ENCODE data around the gene ACOT6. TPM values are rescaled to one million over a fixed set of nuclear protein-coding genes. Genes with fewer than 3 reads are reported as not detected.
"Not testable (repeated sequence)": the region's sequence is repeated elsewhere in the genome, so short reads cannot be mapped to it uniquely, and the experiment has no call there.

ACOT6 gene
- total and polyA plus RNA-seq, 4 donors: not detected

GRCh38 chr14:73570913-73571312 is 41.4 kb upstream of the ACOT6 start:
- ATAC-seq (ENCODE audit: low FRiP score) (peak; percentile 82), DNase-seq (peak; percentile 70 to 86)
- H3K27ac ChIP-seq (ENCODE audit: low read depth in 1 of 2, low read length in 2 of 2); H3K36me3 ChIP-seq (ENCODE audit: control insufficient read depth in 1 of 2, insufficient read depth in 2 of 2, low read length in 1 of 2); H3K4me3 ChIP-seq (ENCODE audit: low read length in 2 of 2); H3K27me3 ChIP-seq (ENCODE audit: control insufficient read depth in 1 of 2, insufficient read depth in 2 of 2, low read length in 1 of 2); intact Hi-C loops (cut with DNase I); H3K9me3 ChIP-seq (ENCODE audit: control insufficient read depth, low read length); H3K4me1 ChIP-seq (ENCODE audit: control insufficient read depth in 1 of 2, insufficient read depth in 2 of 2, low read length in 2 of 2): not testable (repeated sequence)
- WGBS, 2 donors: 34 to 38% methylated on average over 8 of the region's 8 CpGs

DNA sequence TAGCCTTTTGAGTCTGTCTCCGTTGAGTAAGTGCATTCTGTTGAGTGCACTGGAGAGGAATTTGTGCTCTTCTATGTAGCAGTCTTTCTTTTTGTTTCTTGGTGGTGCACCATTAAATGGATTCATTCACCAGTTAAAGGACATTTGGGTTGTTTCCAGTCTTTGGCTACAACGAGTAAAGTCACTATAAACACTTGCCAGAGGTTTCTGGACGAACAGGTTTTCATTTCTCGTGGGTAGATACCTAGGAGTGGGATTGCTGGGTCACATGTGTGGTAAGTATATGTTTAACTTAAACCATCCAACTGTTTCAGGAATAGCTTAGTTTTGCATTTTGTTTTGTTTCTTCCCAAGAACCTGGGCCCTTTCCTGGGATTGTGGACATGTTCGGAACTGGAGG is 39.3 kb upstream of the ACOT6 start:
- WGBS, 2 donors: 69 to 71% methylated on average over 5 of the region's 5 CpGs
- intact Hi-C loops (cut with DNase I); ATAC-seq (ENCODE audit: low FRiP score): not testable (repeated sequence)

DNA sequence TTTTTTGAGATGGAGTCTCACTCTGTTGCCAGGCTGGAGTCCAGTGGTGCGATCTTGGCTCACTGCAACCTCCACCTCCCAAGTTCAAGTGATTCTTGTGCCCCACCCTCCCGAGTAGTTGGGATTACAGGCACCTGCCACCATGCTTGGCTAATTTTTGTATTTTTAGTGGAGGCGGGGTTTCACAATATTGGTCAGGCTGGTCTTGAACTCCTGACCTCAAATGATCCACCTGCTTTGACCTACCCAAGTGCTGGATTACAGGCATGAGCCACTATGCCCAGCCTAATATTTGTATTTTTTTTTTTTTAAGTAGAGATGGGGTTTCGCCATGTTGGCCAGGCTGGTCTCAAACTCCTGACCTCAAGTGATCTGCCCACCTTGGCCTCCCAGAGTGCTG is 38.6 kb upstream of the ACOT6 start:
- intact Hi-C loops (cut with DNase I): not testable (repeated sequence)
- 95 to 96% methylated on average over 4 of the region's 4 CpGs for WGBS, 2 donors

More for the DNA sequence above, 39.3 kb upstream of the ACOT6 start:
- not testable (repeated sequence) for H3K36me3 ChIP-seq (ENCODE audit: control insufficient read depth in 1 of 2, insufficient read depth in 2 of 2, low read length in 1 of 2); H3K4me1 ChIP-seq (ENCODE audit: control insufficient read depth in 1 of 2, insufficient read depth in 2 of 2, low read length in 2 of 2); H3K9me3 ChIP-seq (ENCODE audit: control insufficient read depth, low read length); H3K27ac ChIP-seq (ENCODE audit: low read depth in 1 of 2, low read length in 2 of 2); H3K4me3 ChIP-seq (ENCODE audit: low read length in 2 of 2); H3K27me3 ChIP-seq (ENCODE audit: control insufficient read depth in 1 of 2, insufficient read depth in 2 of 2, low read length in 1 of 2); DNase-seq

DNA sequence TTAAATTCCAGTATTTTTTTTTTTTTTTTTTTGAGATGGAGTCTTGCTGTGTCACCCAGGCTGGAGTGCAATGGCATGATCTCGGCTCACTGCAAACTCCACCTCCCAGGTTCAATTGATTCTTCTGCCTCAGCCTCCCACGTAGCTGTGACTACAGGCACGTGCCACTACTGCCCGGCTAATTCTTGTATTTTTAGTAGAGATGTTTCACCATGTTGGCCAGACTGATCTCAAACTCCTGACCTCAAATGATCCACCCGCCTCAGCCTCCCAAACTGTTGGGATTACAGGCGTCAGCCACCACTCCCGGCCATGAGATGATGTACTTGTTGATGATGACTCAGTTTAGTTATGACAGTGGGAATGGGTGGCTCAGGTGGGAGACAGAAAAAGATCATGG is 38.1 kb upstream of the ACOT6 start:
- H3K9me3 ChIP-seq (ENCODE audit: control insufficient read depth, low read length); intact Hi-C loops (cut with DNase I): not testable (repeated sequence)
- WGBS, 2 donors: 96% methylated on average over 7 of the region's 7 CpGs

More for the DNA sequence above, 38.6 kb upstream of the ACOT6 start:
- not testable (repeated sequence) for H3K36me3 ChIP-seq (ENCODE audit: control insufficient read depth in 1 of 2, insufficient read depth in 2 of 2, low read length in 1 of 2); H3K27me3 ChIP-seq (ENCODE audit: control insufficient read depth in 1 of 2, insufficient read depth in 2 of 2, low read length in 1 of 2); H3K27ac ChIP-seq (ENCODE audit: low read depth in 1 of 2, low read length in 2 of 2); H3K4me3 ChIP-seq (ENCODE audit: low read length in 2 of 2); DNase-seq; ATAC-seq (ENCODE audit: low FRiP score); H3K9me3 ChIP-seq (ENCODE audit: control insufficient read depth, low read length); H3K4me1 ChIP-seq (ENCODE audit: control insufficient read depth in 1 of 2, insufficient read depth in 2 of 2, low read length in 2 of 2)

GRCh38 chr14:73576391-73576790 is 35.9 kb upstream of the ACOT6 start:
- Histone ChIP-seq H3K4me1 (ENCODE audit: control insufficient read depth in 1 of 2, insufficient read depth in 2 of 2, low read length in 2 of 2) (no peaks in the 10 kb centered on the region), H3K27ac (ENCODE audit: low read depth in 1 of 2, low read length in 2 of 2) (no peak overlapping the region), H3K4me3 (ENCODE audit: low read length in 2 of 2) (no peak overlapping the region), H3K27me3 (ENCODE audit: control insufficient read depth in 1 of 2, insufficient read depth in 2 of 2, low read length in 1 of 2) (no peaks in the 10 kb centered on the region), H3K9me3 (ENCODE audit: control insufficient read depth, low read length) (no peaks in the 10 kb centered on the region), H3K36me3 (ENCODE audit: control insufficient read depth in 1 of 2, insufficient read depth in 2 of 2, low read length in 1 of 2) (no peaks in the 10 kb centered on the region)
- DNase-seq (no peak), ATAC-seq (ENCODE audit: low FRiP score) (no peak)
- 76 to 80% methylated on average over 3 of the region's 3 CpGs for WGBS, 2 donors
- intact Hi-C loops (cut with DNase I): no loop called here

More for the DNA sequence above, 38.1 kb upstream of the ACOT6 start:
- not testable (repeated sequence) for DNase-seq; ATAC-seq (ENCODE audit: low FRiP score); H3K36me3 ChIP-seq (ENCODE audit: control insufficient read depth in 1 of 2, insufficient read depth in 2 of 2, low read length in 1 of 2); H3K4me3 ChIP-seq (ENCODE audit: low read length in 2 of 2); H3K27me3 ChIP-seq (ENCODE audit: control insufficient read depth in 1 of 2, insufficient read depth in 2 of 2, low read length in 1 of 2); H3K4me1 ChIP-seq (ENCODE audit: control insufficient read depth in 1 of 2, insufficient read depth in 2 of 2, low read length in 2 of 2); H3K27ac ChIP-seq (ENCODE audit: low read depth in 1 of 2, low read length in 2 of 2)

DNA sequence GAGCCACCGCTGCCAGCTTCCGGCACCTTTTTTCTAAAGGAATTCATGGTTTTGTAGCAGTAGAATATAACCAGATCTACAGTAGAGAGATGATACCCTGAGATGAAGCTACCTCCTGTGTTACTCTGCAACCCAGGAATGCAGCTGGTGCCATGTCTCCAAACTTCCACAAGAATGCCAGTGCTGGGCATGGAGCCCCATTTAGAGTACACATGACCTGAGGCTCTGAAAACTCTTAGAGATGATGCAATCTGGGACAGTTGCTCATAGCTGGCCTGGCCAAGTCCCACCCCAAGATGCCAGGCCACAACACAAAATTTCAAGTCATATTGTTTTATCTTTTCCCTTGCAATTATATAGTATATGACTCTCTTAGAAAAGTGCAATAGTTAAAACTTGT is 35.1 kb upstream of the ACOT6 start:
- H3K4me1 ChIP-seq (ENCODE audit: control insufficient read depth in 1 of 2, insufficient read depth in 2 of 2, low read length in 2 of 2); H3K36me3 ChIP-seq (ENCODE audit: control insufficient read depth in 1 of 2, insufficient read depth in 2 of 2, low read length in 1 of 2); H3K9me3 ChIP-seq (ENCODE audit: control insufficient read depth, low read length); H3K4me3 ChIP-seq (ENCODE audit: low read length in 2 of 2); DNase-seq; H3K27ac ChIP-seq (ENCODE audit: low read depth in 1 of 2, low read length in 2 of 2); intact Hi-C loops (cut with DNase I); H3K27me3 ChIP-seq (ENCODE audit: control insufficient read depth in 1 of 2, insufficient read depth in 2 of 2, low read length in 1 of 2); ATAC-seq (ENCODE audit: low FRiP score): not testable (repeated sequence)
- 98 to 100% methylated on average over 2 of the region's 2 CpGs for WGBS, 2 donors

- ATAC-seq (ENCODE audit: low FRiP score); H3K4me1 ChIP-seq (ENCODE audit: control insufficient read depth in 1 of 2, insufficient read depth in 2 of 2, low read length in 2 of 2); DNase-seq; H3K27ac ChIP-seq (ENCODE audit: low read depth in 1 of 2, low read length in 2 of 2); H3K9me3 ChIP-seq (ENCODE audit: control insufficient read depth, low read length); H3K27me3 ChIP-seq (ENCODE audit: control insufficient read depth in 1 of 2, insufficient read depth in 2 of 2, low read length in 1 of 2); H3K4me3 ChIP-seq (ENCODE audit: low read length in 2 of 2); H3K36me3 ChIP-seq (ENCODE audit: control insufficient read depth in 1 of 2, insufficient read depth in 2 of 2, low read length in 1 of 2); intact Hi-C loops (cut with DNase I): not testable (repeated sequence)
- whole genome bisulfite sequencing, 2 donors: 85 to 90% methylated on average over 9 to 10 of the region's 11 CpGs
Observed at GRCh38 chr14:73582102-73582979, 30.0 kb upstream of the ACOT6 start.

GRCh38 chr14:73588695-73589094 is 23.6 kb upstream of the ACOT6 start:
- WGBS, 2 donors: 89% methylated on average over 1 of the region's 1 CpG
- intact Hi-C loops (cut with DNase I): no loop called here
- no peak overlapping the region for H3K27ac ChIP-seq (ENCODE audit: low read depth in 1 of 2, low read length in 2 of 2)
- no peaks in the 10 kb centered on the region for H3K9me3 ChIP-seq (ENCODE audit: control insufficient read depth, low read length)
- no peaks in the 10 kb centered on the region for H3K27me3 ChIP-seq (ENCODE audit: control insufficient read depth in 1 of 2, insufficient read depth in 2 of 2, low read length in 1 of 2)
- no peak for ATAC-seq (ENCODE audit: low FRiP score)
- no peaks in the 10 kb centered on the region for H3K36me3 ChIP-seq (ENCODE audit: control insufficient read depth in 1 of 2, insufficient read depth in 2 of 2, low read length in 1 of 2)
- DNase-seq: no peak
- no peak overlapping the region for H3K4me3 ChIP-seq (ENCODE audit: low read length in 2 of 2)
- H3K4me1 ChIP-seq (ENCODE audit: control insufficient read depth in 1 of 2, insufficient read depth in 2 of 2, low read length in 2 of 2): no peaks in the 10 kb centered on the region

DNA sequence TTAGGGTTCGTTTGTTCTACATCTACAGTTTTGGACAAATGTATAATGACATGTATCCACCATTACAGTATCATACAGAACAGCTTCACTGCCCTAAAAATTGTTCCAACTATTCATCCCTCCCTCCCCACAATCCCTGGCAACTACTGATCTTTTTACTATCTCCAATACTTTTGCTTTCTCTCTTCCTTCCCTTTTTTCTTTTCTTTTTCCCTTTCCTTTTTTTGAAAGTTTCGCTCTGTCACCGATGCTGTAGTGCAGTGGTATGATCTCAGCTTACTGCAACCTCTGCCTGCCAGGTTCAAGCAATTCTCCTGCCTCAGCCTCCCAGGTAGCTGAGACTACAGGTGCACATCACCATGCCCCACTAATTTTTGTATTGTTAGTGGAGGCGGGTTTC is 23.2 kb upstream of the ACOT6 start:
- DNase-seq (no peak), ATAC-seq (ENCODE audit: low FRiP score) (no peak)
- intact Hi-C loops (cut with DNase I): no loop called here
- Histone ChIP-seq H3K36me3 (ENCODE audit: control insufficient read depth in 1 of 2, insufficient read depth in 2 of 2, low read length in 1 of 2) (no peaks in the 10 kb centered on the region), H3K4me3 (ENCODE audit: low read length in 2 of 2) (no peak overlapping the region), H3K4me1 (ENCODE audit: control insufficient read depth in 1 of 2, insufficient read depth in 2 of 2, low read length in 2 of 2) (no peaks in the 10 kb centered on the region), H3K27me3 (ENCODE audit: control insufficient read depth in 1 of 2, insufficient read depth in 2 of 2, low read length in 1 of 2) (no peaks in the 10 kb centered on the region), H3K27ac (ENCODE audit: low read depth in 1 of 2, low read length in 2 of 2) (no peak overlapping the region), H3K9me3 (ENCODE audit: control insufficient read depth, low read length) (no peaks in the 10 kb centered on the region)
- WGBS, 2 donors: 91% methylated on average over 4 of the region's 4 CpGs
